Pulmonary artery endothelial cell (primary cell): ENCODE measurements around the gene SLC17A7. TPM values are rescaled to one million over a fixed set of nuclear protein-coding genes. Genes with fewer than 3 reads are reported as not detected.

Source experiments
- DNase-seq: peaks from one replicate; pipeline ENCODE4 v3.0.0-alpha.2; 2011; ENCODE audit warnings: low read depth, low spot score
- total RNA-seq: library from RNA; depleted of rRNA; stranded (reverse); fragments of >200 nt; gene quantifications from 2 replicates; pipeline ENCODE4 v1.2.3, GENCODE V29; 2014

SLC17A7 gene
- total RNA-seq, 1 donor from 2014 or later = not detected

GRCh38 chr19:49382639-49383038, 58.7 kb downstream of the SLC17A7 start:
- DNase-seq = no peak

GRCh38 chr19:49380391-49380790, 60.9 kb downstream of the SLC17A7 start:
- DNase-seq = no peak

Other genes starting within 250 kb of the SLC17A7 start
- gene SLC6A16, start 116.3 kb downstream of the SLC17A7 start, total RNA-seq = 0.07 and 0.13 TPM in 2 replicates
- gene CD37, start 106.1 kb downstream of the SLC17A7 start, total RNA-seq = not detected in 2 replicates
- gene TEAD2, start 79.1 kb downstream of the SLC17A7 start, total RNA-seq = 46.0 and 46.5 TPM in 2 replicates
- 0.14 TPM in 1 of 2 replicates, not detected in the other for gene DKKL1, start 77.7 kb downstream of the SLC17A7 start, total RNA-seq
- not detected in 2 replicates for gene KASH5, start 53.3 kb downstream of the SLC17A7 start, total RNA-seq
- gene PTH2, start 18.1 kb downstream of the SLC17A7 start, total RNA-seq = not detected in 2 replicates
- gene GFY, start 16.1 kb downstream of the SLC17A7 start, total RNA-seq = not detected in 2 replicates
- 128 and 170 TPM in 2 replicates for gene PIH1D1, start 10.3 kb upstream of the SLC17A7 start, total RNA-seq
- 54.9 and 58.8 TPM in 2 replicates for gene ALDH16A1, start 11.7 kb upstream of the SLC17A7 start, total RNA-seq
- gene FLT3LG, start 32.7 kb upstream of the SLC17A7 start, total RNA-seq = 1.6 and 2.4 TPM in 2 replicates
- gene RPL13A, start 46.1 kb upstream of the SLC17A7 start, total RNA-seq = 2,556 and 3,423 TPM in 2 replicates
- 1,813 and 2,923 TPM in 2 replicates for gene RPS11, start 54.9 kb upstream of the SLC17A7 start, total RNA-seq
- 59.5 and 85.5 TPM in 2 replicates for gene FCGRT, start 71.1 kb upstream of the SLC17A7 start, total RNA-seq
- gene RCN3, start 86.5 kb upstream of the SLC17A7 start, total RNA-seq = 101 and 237 TPM in 2 replicates
- 107 and 113 TPM in 2 replicates for gene NOSIP, start 139.0 kb upstream of the SLC17A7 start, total RNA-seq
- 3.1 and 4.1 TPM in 2 replicates for gene PRRG2, start 139.8 kb upstream of the SLC17A7 start, total RNA-seq
- 1.8 and 2.0 TPM in 2 replicates for gene PRR12, start 149.7 kb upstream of the SLC17A7 start, total RNA-seq
- 45.8 and 54.9 TPM in 2 replicates for gene RRAS, start 198.6 kb upstream of the SLC17A7 start, total RNA-seq
- gene SCAF1, start 200.7 kb upstream of the SLC17A7 start, total RNA-seq = 10.7 and 12.0 TPM in 2 replicates
- 51.4 and 85.1 TPM in 2 replicates for gene IRF3, start 224.3 kb upstream of the SLC17A7 start, total RNA-seq
- 6.8 and 11.4 TPM in 2 replicates for gene BCL2L12, start 224.4 kb upstream of the SLC17A7 start, total RNA-seq
- 476 and 582 TPM in 2 replicates for gene PRMT1, start 235.7 kb upstream of the SLC17A7 start, total RNA-seq
- gene ADM5, start 248.1 kb upstream of the SLC17A7 start, total RNA-seq = 0.40 and 0.74 TPM in 2 replicates
- gene CPT1C, start 249.6 kb upstream of the SLC17A7 start, total RNA-seq = 20.0 and 24.7 TPM in 2 replicates